Panc1 (cell line): ENCODE data around the gene DCAF11. TPM values are rescaled to one million over a fixed set of nuclear protein-coding genes. Genes with fewer than 3 reads are reported as not detected.

Experiments used
- ATAC-seq: fragments of 200-7000 bp; cut with Tn5 transposase; 2 replicates; pipeline ENCODE4 v1.9.1; 2020; ENCODE audit warnings: mild to moderate bottlenecking, moderate library complexity
- BruUV-seq: library from RNA; stranded (reverse); fragments of 400-500 nt; replicated peaks from 2 replicates; lab custom pipeline; 2021; lab: Mats Ljungman, UMichigan
- CTCF ChIA-PET: fragments of 300-600 bp; sonication (Branson Sonifier 250); formaldehyde crosslinking; loops from one replicate; lab custom pipeline; 2022; ENCODE audit warnings: antibody characterized with exemption; lab: Charles Lee
- POLR2A ChIA-PET: fragments of 300-600 bp; sonication (Branson Sonifier 250); formaldehyde crosslinking; loops from one replicate; lab custom pipeline; 2022; ENCODE audit warnings: antibody characterized with exemption; lab: Charles Lee
- DNase-seq: peaks from one replicate; pipeline ENCODE4 v3.0.0-alpha.2; 2010; ENCODE audit warnings: low read depth, low spot score
- H3K27ac ChIP-seq: 2 replicates; pipeline ENCODE4 v1.5.1; 2011; ENCODE audit warnings: mild to moderate bottlenecking, low read length, inconsistent platforms
- H3K27me3 ChIP-seq: fragments of 200-500 bp; sonication (Bioruptor generic); 2 replicates; pipeline ENCODE4 v1.6.0; 2014; ENCODE audit warnings: low read length, inconsistent platforms; ENCODE audit not compliant: control insufficient read depth, insufficient read depth
- H3K36me3 ChIP-seq: fragments of 200-500 bp; sonication (Bioruptor generic); 2 replicates; pipeline ENCODE4 v1.5.1; 2014; ENCODE audit warnings: inconsistent platforms, mild to moderate bottlenecking, low read length, moderate library complexity; ENCODE audit not compliant: control insufficient read depth, insufficient read depth
- H3K4me1 ChIP-seq: 2 replicates; pipeline ENCODE4 v1.5.1; 2011; ENCODE audit warnings: inconsistent platforms, mild to moderate bottlenecking, low read length, moderate library complexity; ENCODE audit not compliant: control insufficient read depth, insufficient read depth
- H3K4me3 ChIP-seq, 2 experiments: 2 replicates each; pipeline ENCODE4 v1.5.1; 2011 to 2012; ENCODE audit warnings: low read depth in 2 of 2, low read length in 2 of 2, mild to moderate bottlenecking in 2 of 2, inconsistent platforms in 1 of 2, moderate library complexity in 1 of 2
- H3K9me3 ChIP-seq: fragments of 200-500 bp; sonication (Bioruptor generic); 2 replicates; pipeline ENCODE4 v1.5.1; 2014; ENCODE audit warnings: low read depth, mild to moderate bottlenecking, inconsistent platforms, low read length, moderate library complexity; ENCODE audit not compliant: control insufficient read depth, insufficient read depth
- POLR2AphosphoS5 ChIP-seq: IDR thresholded peaks from 2 replicates; pipeline ENCODE4 v1.6.1; 2012; ENCODE audit warnings: mild to moderate bottlenecking, low read depth, low read length, moderate library complexity
- REST ChIP-seq, 2 experiments: IDR thresholded peaks; 2 replicates each; pipeline ENCODE4 v1.6.1; 2011 to 2012; ENCODE audit warnings: low read depth in 2 of 2, control low read depth in 1 of 2, low read length in 1 of 2, mild to moderate bottlenecking in 1 of 2, moderate library complexity in 1 of 2; ENCODE audit not compliant: insufficient read depth in 1 of 2
- SIN3A ChIP-seq: IDR thresholded peaks from 2 replicates; pipeline ENCODE4 v1.6.1; 2012; ENCODE audit warnings: low read depth, mild to moderate bottlenecking, low read length, moderate library complexity, borderline replicate concordance; ENCODE audit not compliant: insufficient read depth
- TCF7L2 ChIP-seq: IDR thresholded peaks from 2 replicates; pipeline ENCODE4 v1.6.1; 2011; ENCODE audit warnings: mild to moderate bottlenecking, low read depth, low read length, inconsistent platforms
- in situ Hi-C: cut with HindIII; loops from 2 replicates; pipeline ENCODE4 v1.10.0; 2016; ENCODE audit warnings: low sequenced_read_pairs, low pct_unique_long_range_greater_than_20kb
- intact Hi-C: fragments of 100-400 bp; cut with micrococcal nuclease; formaldehyde crosslinking; loops from one replicate; pipeline ENCODE4 v1.10.0; 2022; ENCODE audit not compliant: unreplicated experiment
- total RNA-seq: library from RNA; stranded (reverse); gene quantifications from one replicate; pipeline ENCODE4 v1.2.1, GENCODE V29; 2021; ENCODE audit not compliant: unreplicated experiment
- TF ChIP-seq, protein P1 (sequence below): fragments of 450-650 bp; IDR thresholded peaks from 2 replicates; pipeline ENCODE4 v1.5.1; 2017; ENCODE audit warnings: mild to moderate bottlenecking

The DCAF11 gene
- total RNA-seq, 1 experiment from 2014 or later, result 37.4 TPM

DNA sequence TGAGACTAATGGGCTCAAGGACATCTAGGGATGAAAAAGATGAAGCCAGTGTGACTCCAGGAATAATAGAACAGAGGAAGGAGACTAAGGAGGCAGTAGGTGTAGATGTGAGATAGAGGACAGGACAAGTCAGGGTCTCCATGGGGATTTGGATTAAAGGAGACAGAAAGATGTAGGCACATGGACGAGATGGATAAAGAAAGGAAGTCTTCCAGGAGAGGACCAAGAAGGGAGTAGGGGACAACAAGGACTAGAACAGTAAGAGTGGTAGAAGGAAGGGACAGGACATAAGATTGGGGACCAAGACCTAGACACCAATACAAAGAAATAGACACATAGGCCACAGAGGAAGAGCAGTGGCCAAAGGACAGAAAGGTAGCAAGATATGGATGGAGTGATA, 27.6 kb upstream of the DCAF11 start:
- no peak overlapping the region for H3K4me3 ChIP-seq
- no peak for DNase-seq
- no peaks in the 10 kb centered on the region for H3K9me3 ChIP-seq
- ATAC-seq, result no peak
- no TSS peak for BruUV-seq
- in situ Hi-C loops (no loop called here), intact Hi-C loops (no loop called here)
- no peaks in the 10 kb centered on the region for H3K27me3 ChIP-seq
- TF ChIP-seq POLR2AphosphoS5, result no peak
- no peak for TF ChIP-seq SIN3A
- TF ChIP-seq, protein P1, sequence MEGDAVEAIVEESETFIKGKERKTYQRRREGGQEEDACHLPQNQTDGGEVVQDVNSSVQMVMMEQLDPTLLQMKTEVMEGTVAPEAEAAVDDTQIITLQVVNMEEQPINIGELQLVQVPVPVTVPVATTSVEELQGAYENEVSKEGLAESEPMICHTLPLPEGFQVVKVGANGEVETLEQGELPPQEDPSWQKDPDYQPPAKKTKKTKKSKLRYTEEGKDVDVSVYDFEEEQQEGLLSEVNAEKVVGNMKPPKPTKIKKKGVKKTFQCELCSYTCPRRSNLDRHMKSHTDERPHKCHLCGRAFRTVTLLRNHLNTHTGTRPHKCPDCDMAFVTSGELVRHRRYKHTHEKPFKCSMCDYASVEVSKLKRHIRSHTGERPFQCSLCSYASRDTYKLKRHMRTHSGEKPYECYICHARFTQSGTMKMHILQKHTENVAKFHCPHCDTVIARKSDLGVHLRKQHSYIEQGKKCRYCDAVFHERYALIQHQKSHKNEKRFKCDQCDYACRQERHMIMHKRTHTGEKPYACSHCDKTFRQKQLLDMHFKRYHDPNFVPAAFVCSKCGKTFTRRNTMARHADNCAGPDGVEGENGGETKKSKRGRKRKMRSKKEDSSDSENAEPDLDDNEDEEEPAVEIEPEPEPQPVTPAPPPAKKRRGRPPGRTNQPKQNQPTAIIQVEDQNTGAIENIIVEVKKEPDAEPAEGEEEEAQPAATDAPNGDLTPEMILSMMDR, result no peak
- TF ChIP-seq TCF7L2, result no peak
- TF ChIP-seq REST (IDR thresholded peaks at IDR 0.05; ENCODE audit: insufficient read depth in 1 of 2, low read depth in 2 of 2, low read length in 1 of 2), result no peak
- CTCF ChIA-PET, result no interaction called here
- H3K4me1 ChIP-seq, result no peaks in the 10 kb centered on the region; the same call in 1 of the 2 replicates
- POLR2A ChIA-PET, result no interaction called here
- no peaks in the 10 kb centered on the region for H3K36me3 ChIP-seq
- no peak overlapping the region for H3K27ac ChIP-seq

DNA sequence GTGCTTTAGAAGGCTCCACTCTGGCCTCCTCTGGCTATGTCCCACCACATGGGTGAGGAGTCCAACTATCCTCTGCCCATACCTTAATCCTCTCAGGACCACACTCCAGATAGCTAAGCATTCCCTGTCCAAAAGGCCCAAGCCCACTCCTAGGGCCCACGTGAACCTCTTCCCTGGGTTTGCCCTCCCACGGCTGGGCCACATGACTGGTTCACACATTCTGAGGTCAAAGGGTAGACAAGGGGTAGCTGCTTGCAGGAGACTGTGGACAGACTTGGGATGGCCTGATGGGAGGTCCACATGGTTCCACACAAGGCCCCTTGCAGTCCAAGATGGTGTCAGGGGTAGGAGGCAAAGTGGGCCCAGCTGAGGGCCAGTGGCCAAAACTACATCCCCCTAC, 26.5 kb upstream of the DCAF11 start:
- Histone ChIP-seq H3K9me3 (no peaks in the 10 kb centered on the region), H3K4me3 (no peak overlapping the region), H3K27ac (no peak overlapping the region), H3K36me3 (no peaks in the 10 kb centered on the region), H3K27me3 (no peaks in the 10 kb centered on the region), H3K4me1 (no peaks in the 10 kb centered on the region)
- POLR2A ChIA-PET, result no interaction called here
- DNase-seq, result no peak
- in situ Hi-C loops, result no loop called here
- TF ChIP-seq, protein P1, result no peak
- TF ChIP-seq REST (IDR thresholded peaks at IDR 0.05; ENCODE audit: insufficient read depth in 1 of 2, low read depth in 2 of 2, low read length in 1 of 2) (no peak), TCF7L2 (no peak), POLR2AphosphoS5 (no peak), SIN3A (no peak)
- CTCF ChIA-PET, result interaction anchor here (0.5 kb wide), 1 partner anchor 28 kb away, joined by 12 read pairs; no protein-coding TSS in a partner anchor
- no peak for ATAC-seq
- BruUV-seq, result no TSS peak
- intact Hi-C loops, result no loop called here
